ENCODE data around the gene BBX.

The BBX gene

GRCh38 chr3:107660306-107660976, 137.7 kb downstream of the BBX start:
- peak; percentile 87 for FAIRE-seq

- FAIRE-seq: no peak
Measured at GRCh38 chr3:107661447-107662123, 138.8 kb downstream of the BBX start.

- no peak for FAIRE-seq
Measured at GRCh38 chr3:107662124-107662507, 139.4 kb downstream of the BBX start.

GRCh38 chr3:107662586-107662985, 139.8 kb downstream of the BBX start:
- no peak for FAIRE-seq

GRCh38 chr3:107663266-107663665, 140.5 kb downstream of the BBX start:
- FAIRE-seq: no peak

GRCh38 chr3:107664614-107665013, 141.9 kb downstream of the BBX start:
- FAIRE-seq: no peak

- no peak for FAIRE-seq
Measured at GRCh38 chr3:107665351-107665750, 142.6 kb downstream of the BBX start.

GRCh38 chr3:107666853-107667252, 144.1 kb downstream of the BBX start:
- FAIRE-seq: no peak

- FAIRE-seq: no peak
Measured at GRCh38 chr3:107668416-107668815, 145.7 kb downstream of the BBX start.

GRCh38 chr3:107668963-107669362, 146.2 kb downstream of the BBX start:
- no peak for FAIRE-seq

- no peak for FAIRE-seq
Measured at GRCh38 chr3:107669669-107670068, 146.9 kb downstream of the BBX start.

- FAIRE-seq: no peak
Measured at GRCh38 chr3:107670986-107671385, 148.2 kb downstream of the BBX start.

- no peak for FAIRE-seq
Measured at GRCh38 chr3:107674371-107674770, 151.6 kb downstream of the BBX start.

- no peak for FAIRE-seq
Measured at GRCh38 chr3:107675233-107675900, 152.6 kb downstream of the BBX start.

GRCh38 chr3:107676469-107677309, 153.9 kb downstream of the BBX start:
- peak; percentile 87 for FAIRE-seq

GRCh38 chr3:107679921-107680320, 157.2 kb downstream of the BBX start:
- no peak for FAIRE-seq

- FAIRE-seq: no peak
Measured at GRCh38 chr3:107680698-107681097, 157.9 kb downstream of the BBX start.

- FAIRE-seq: no peak
Measured at GRCh38 chr3:107681396-107681795, 158.6 kb downstream of the BBX start.

- FAIRE-seq: no peak
Measured at GRCh38 chr3:107682580-107682979, 159.8 kb downstream of the BBX start.

GRCh38 chr3:107683447-107683846, 160.7 kb downstream of the BBX start:
- FAIRE-seq: no peak

- FAIRE-seq: no peak
Measured at GRCh38 chr3:107684431-107684925, 161.7 kb downstream of the BBX start.

GRCh38 chr3:107685383-107685782, 162.6 kb downstream of the BBX start:
- no peak for FAIRE-seq

- FAIRE-seq: no peak
Measured at GRCh38 chr3:107687056-107687581, 164.4 kb downstream of the BBX start.
